Right atrium auricular region (tissue), 2 donors: ENCODE results near the gene OCIAD1. TPM values are rescaled to one million over a fixed set of nuclear protein-coding genes. Genes with fewer than 3 reads are reported as not detected.
A peak's percentile ranks its signal among the peaks of the same experiment; 100 is the strongest.
"Not testable (repeated sequence)": the region's sequence is repeated elsewhere in the genome, so short reads cannot be mapped to it uniquely, and the experiment has no call there.

ENCODE experiments used
- DNase-seq: peaks from one replicate; pipeline ENCODE4 v3.0.0-alpha.2; 2019; ENCODE audit warnings: low spot score
- H3K27ac ChIP-seq, 2 donors: fragments of 200-600 bp; sonication (generic); 1 replicate in 1 of 2; 2 replicates in 1 of 2; pipeline ENCODE4 v1.5.1; 2016 to 2019
- H3K27me3 ChIP-seq, 2 donors: fragments of 200-600 bp; sonication (generic); one replicate each; pipeline versions ENCODE4 v1.5.1 to v1.6.0; 2017 to 2019
- H3K36me3 ChIP-seq: fragments of 200-600 bp; sonication (generic); one replicate; pipeline ENCODE4 v1.5.1; 2016
- H3K4me1 ChIP-seq, 2 donors: fragments of 200-600 bp; sonication (generic); one replicate each; pipeline versions ENCODE4 v1.5.1 to v1.6.0; 2017 to 2019
- H3K4me3 ChIP-seq, 2 donors: fragments of 200-600 bp; sonication (generic); 1 replicate in 1 of 2; 2 replicates in 1 of 2; pipeline ENCODE4 v1.5.1; 2017 to 2019; ENCODE audit warnings: mild to moderate bottlenecking in 1 of 2, moderate library complexity in 1 of 2
- H3K9me3 ChIP-seq, 2 donors: fragments of 200-600 bp; sonication (generic); one replicate each; pipeline ENCODE4 v1.5.1; 2019
- total RNA-seq, 2 donors: library from RNA; depleted of rRNA; stranded (reverse); fragments of >200 nt; gene quantifications; one replicate each; pipeline ENCODE4 v1.1.0, GENCODE V29; 2016
- TF ChIP-seq, protein P1 (sequence below), 2 donors: fragments of 200-600 bp; sonication (generic); IDR thresholded peaks; one replicate each; pipeline ENCODE4 v1.5.1; 2019; ENCODE audit warnings: antibody characterized with exemption in 2 of 2

OCIAD1 gene
- total RNA-seq, 2 donors from 2014 or later = 101 to 215 TPM

DNA sequence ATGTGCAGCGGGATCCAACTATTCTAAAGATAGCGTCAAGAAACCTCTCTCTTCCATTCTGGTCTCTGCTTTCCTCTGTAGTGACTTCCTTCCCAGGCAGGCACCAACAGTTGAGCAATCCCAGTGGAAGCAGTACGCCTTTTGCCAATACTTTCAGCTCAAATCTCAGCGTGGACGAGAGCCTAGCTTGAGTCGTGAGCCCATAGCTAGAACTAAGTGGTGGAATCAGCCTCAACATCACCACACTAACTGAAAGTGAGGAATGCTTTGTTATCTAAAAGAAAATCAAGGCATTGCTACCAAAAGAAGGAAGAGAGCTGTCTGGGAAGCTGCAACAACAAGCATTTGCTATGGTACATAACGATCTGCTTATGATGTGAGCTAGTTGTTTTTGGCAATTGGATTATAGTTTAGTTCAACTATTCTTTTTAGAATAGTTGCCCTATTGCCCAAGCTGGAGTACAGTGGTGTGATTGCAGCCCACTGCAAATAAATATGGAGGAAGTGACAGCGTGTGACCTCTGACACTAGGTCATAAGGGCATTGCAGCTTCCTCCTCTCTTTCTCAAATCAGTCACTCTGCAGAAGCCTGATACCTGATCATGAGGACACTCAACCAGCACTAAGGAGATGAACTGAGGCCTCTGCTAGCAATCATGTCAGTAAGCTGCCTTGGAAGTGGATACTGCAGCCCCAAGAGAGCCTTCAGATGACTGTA lies 26.1 kb upstream of the OCIAD1 start:
- no peaks in the 10 kb centered on the region for H3K9me3 ChIP-seq
- H3K27me3 ChIP-seq = no peaks in the 10 kb centered on the region
- TF ChIP-seq, protein P1, sequence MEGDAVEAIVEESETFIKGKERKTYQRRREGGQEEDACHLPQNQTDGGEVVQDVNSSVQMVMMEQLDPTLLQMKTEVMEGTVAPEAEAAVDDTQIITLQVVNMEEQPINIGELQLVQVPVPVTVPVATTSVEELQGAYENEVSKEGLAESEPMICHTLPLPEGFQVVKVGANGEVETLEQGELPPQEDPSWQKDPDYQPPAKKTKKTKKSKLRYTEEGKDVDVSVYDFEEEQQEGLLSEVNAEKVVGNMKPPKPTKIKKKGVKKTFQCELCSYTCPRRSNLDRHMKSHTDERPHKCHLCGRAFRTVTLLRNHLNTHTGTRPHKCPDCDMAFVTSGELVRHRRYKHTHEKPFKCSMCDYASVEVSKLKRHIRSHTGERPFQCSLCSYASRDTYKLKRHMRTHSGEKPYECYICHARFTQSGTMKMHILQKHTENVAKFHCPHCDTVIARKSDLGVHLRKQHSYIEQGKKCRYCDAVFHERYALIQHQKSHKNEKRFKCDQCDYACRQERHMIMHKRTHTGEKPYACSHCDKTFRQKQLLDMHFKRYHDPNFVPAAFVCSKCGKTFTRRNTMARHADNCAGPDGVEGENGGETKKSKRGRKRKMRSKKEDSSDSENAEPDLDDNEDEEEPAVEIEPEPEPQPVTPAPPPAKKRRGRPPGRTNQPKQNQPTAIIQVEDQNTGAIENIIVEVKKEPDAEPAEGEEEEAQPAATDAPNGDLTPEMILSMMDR (IDR thresholded peaks at IDR 0.05) = no peak
- H3K4me1 ChIP-seq = peaks cover 0 to 22% of the 10 kb centered on the region in 2 donors
- no peak overlapping the region for H3K4me3 ChIP-seq
- DNase-seq = no peak
- H3K27ac ChIP-seq = peak overlapping the region in 1 of 2 donors; percentile 18
- no peaks in the 10 kb centered on the region for H3K36me3 ChIP-seq

GRCh38 chr4:48812866-48813265 lies 18.0 kb upstream of the OCIAD1 start:
- Histone ChIP-seq H3K4me3 (no peak overlapping the region), H3K9me3 (no peaks in the 10 kb centered on the region), H3K36me3 (no peaks in the 10 kb centered on the region), H3K4me1 (no peaks in the 10 kb centered on the region), H3K27ac (no peak overlapping the region), H3K27me3 (no peaks in the 10 kb centered on the region)
- TF ChIP-seq, protein P1 (IDR thresholded peaks at IDR 0.05) = no peak
- DNase-seq = no peak

- H3K36me3 ChIP-seq = no peaks in the 10 kb centered on the region
- H3K4me1 ChIP-seq = no peaks in the 10 kb centered on the region
- TF ChIP-seq, protein P1 (IDR thresholded peaks at IDR 0.05) = no peak
- no peak overlapping the region for H3K27ac ChIP-seq
- DNase-seq = no peak
- no peaks in the 10 kb centered on the region for H3K9me3 ChIP-seq
- no peaks in the 10 kb centered on the region for H3K27me3 ChIP-seq
- no peak overlapping the region for H3K4me3 ChIP-seq
These were observed 16.9 kb upstream of the OCIAD1 start for GRCh38 chr4:48813964-48814363.

DNA sequence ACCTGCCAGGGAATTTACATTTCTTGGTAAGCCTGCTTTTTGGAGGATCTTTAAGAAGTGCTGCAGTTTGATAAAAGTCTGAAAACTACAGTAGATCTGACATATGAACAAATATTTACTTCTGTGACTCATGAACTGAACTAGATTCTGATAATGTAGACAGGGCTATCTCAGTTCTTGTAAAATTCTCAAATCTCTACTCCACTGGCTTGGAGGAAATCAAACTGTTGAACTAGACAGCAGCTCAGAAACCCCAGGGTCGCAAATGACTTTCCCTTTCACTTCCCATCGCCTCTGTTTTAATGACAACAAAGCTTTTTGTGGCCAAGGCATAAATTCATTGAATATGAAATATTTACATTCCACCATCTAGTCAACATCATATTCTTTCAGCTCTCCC lies 15.4 kb upstream of the OCIAD1 start:
- no peaks in the 10 kb centered on the region for H3K4me1 ChIP-seq
- no peaks in the 10 kb centered on the region for H3K36me3 ChIP-seq
- H3K27me3 ChIP-seq = no peaks in the 10 kb centered on the region
- TF ChIP-seq, protein P1 (IDR thresholded peaks at IDR 0.05) = no peak
- no peak overlapping the region for H3K27ac ChIP-seq
- no peak for DNase-seq
- H3K4me3 ChIP-seq = no peak overlapping the region
- H3K9me3 ChIP-seq = no peaks in the 10 kb centered on the region

DNA sequence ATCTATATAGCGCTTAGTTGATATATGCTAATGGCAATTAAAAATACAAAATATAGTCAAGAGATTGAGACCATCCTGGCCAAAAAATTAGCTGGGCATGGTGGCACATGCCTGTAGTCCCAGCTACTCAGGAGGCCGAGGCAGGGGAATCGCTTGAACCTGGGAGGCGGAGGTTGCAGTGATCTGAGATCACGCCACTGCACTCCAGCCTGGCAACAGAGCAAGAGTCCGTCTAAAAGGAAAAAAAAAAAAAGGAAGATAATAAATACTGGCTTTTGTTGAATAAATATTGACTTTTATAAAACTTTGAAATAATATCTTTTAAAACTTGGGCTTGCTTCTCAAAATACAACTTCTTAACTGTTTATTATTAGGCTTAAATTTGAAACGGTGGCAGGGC lies 14.6 kb upstream of the OCIAD1 start:
- not testable (repeated sequence) for H3K36me3 ChIP-seq, H3K9me3 ChIP-seq, H3K27me3 ChIP-seq, H3K4me3 ChIP-seq, H3K4me1 ChIP-seq, H3K27ac ChIP-seq, DNase-seq

- H3K9me3 ChIP-seq = no peaks in the 10 kb centered on the region
- no peaks in the 10 kb centered on the region for H3K36me3 ChIP-seq
- no peaks in the 10 kb centered on the region for H3K4me1 ChIP-seq
- no peak overlapping the region for H3K4me3 ChIP-seq
- no peak for DNase-seq
- TF ChIP-seq, protein P1 (IDR thresholded peaks at IDR 0.05) = no peak
- H3K27me3 ChIP-seq = no peaks in the 10 kb centered on the region
- no peak overlapping the region for H3K27ac ChIP-seq
These were observed 13.9 kb upstream of the OCIAD1 start for GRCh38 chr4:48816971-48817370.

DNA sequence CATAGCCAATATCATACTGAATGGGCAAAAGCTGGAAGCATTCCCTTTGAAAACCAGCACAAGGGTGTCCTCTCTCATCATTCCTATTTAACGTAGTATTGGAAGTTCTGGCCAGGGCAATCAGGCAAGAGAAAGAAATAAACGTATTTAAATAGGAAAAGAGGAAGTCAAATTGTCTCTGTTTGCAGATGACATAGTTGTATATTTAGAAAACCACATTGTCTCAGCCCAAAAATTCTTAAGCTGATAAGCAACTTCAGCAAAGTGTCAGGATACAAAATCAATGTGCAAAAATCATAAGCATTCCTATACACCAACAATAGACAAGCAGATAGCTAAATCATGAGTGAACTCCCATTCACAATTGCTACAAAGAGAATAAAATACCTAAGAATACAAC lies 9.5 kb upstream of the OCIAD1 start:
- not testable (repeated sequence) for H3K4me1 ChIP-seq, DNase-seq, H3K9me3 ChIP-seq, H3K27me3 ChIP-seq, H3K27ac ChIP-seq, H3K36me3 ChIP-seq, H3K4me3 ChIP-seq
